NCI-H82 treated with DMSO at 0.1 percent for 48 hours (cell line): ENCODE measurements around the gene TPX2.

ENCODE experiments used
- DNase-seq: peaks from one replicate; lab custom pipeline; 2025; ENCODE audit not compliant: unreplicated experiment; lab: John Stamatoyannopoulos, UW

TPX2 gene

GRCh38 chr20:31845300-31845863 is 106.3 kb downstream of the TPX2 start, which contains the start of gene FOXS1:
TSS of gene FOXS1 (minus strand) at chr20:31845604. CDS start at chr20:31845542, 62 bp downstream.
- no peak for DNase-seq

GRCh38 chr20:31846793-31847138 is 107.7 kb downstream of the TPX2 start:
- no peak for DNase-seq

- DNase-seq = no peak
These were observed 109.3 kb downstream of the TPX2 start for GRCh38 chr20:31848088-31848999.

- DNase-seq = no peak
These were observed 110.3 kb downstream of the TPX2 start for GRCh38 chr20:31849306-31849930.
